ENCODE measurements around the gene TNFRSF9.

The TNFRSF9 gene

DNA sequence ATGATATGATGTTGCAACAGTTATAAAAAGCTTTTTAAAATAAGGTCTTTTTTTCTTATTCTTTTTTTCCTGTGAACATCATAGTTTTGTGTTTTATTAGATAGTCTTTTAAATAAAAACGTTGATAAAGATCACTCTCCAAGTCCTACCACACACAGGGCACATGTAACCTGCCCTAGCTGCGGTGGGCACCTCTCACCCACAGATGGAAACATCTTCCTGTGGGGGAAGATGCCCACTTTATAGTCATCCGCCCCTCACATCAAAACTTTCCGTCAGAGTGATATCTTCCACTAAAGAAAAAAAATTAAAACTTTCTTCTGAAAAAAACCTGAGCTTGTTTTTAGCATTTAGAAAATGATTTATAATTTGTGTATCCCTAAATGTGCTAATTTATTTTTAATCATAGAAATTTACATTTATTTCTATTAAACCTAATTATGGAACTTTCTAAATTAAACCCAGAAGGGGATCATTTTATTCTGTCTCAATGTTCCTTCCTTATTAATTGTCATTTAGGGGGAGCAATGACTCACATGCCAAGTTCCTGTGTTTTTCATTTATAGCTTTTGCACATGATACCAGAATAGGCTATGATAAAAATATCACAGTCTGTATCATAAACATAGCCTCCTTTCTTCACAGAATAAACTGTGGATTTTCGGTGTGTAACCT lies 24.7 kb downstream of the TNFRSF9 start:
- DNase-seq, result no peak

DNA sequence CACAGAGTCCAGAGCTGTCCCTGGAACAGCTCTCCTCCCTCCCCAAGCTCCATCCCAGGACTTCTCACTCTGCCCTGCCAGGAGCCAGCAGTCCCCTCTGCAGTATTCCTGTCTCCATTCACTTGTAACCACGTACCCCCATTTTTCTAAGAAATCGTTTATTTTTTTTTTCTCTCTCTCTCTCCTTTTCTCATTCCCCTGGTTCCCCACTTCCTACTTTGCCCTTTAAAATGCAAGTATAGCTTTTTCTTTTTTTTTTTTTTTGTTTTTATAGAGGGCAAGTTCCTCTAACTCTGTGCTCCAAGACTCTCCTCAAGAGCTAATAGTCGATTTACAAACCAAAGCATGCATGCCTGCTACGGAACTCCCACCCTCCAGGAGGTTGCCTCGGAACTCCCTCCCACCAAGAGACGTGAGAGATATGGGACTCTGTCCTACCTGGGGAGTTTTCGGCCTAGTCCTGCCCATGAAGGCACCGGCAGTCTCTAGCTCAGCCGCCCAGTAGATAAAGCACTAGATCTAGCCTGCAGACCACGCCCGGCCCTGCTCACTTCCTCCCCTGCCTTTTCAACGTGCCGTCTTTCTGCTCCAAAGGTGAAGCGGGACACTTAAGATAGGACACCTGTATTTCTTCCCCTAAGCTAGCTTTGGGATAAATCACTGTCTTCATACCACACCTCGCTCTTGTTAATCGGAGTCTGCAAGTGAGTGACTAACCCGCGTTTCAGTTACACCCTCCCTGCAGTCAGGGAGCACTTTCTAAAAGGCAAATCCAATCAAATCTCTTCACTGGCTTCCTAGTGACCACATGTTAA lies 27.7 kb downstream of the TNFRSF9 start:
- DNase-seq, result no peak

DNA sequence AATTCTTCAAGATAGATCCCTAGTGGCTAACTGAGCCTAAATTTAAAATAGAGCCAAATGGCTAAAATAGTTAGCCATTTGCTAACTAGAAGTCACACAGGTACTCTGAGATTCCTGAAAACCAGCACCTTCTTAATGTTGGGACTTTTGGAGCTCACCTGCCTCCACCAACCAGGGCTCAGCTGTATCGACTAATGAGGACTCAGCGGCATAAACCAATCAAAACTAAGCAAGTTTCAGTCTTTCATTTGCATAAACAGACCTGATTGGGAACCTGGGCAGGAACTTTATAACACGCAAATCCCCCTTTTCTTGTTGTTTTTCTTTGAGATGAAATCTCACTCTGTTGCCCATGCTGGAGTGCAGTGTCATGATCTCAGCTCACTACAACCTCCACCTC lies 28.5 kb downstream of the TNFRSF9 start:
- no peak for DNase-seq

DNA sequence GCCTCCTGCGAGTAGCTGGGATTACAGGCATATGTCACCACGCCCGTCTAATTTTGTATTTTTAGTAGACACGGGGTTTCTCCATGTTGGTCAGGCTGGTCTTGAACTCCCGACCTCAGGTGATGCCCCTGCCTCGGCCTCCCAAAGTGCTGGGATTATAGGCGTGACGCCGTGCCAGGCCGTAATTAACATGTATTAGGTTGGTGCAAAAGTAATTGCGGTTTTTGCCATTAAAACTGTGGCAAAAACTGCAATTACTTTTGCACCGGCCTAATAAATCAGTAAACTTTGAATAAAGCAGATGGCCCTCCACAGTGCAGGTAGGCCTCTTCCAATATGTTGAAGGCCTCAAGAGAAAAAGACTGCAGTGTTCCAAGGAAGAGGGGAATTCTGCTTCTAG lies 35.4 kb downstream of the TNFRSF9 start:
- DNase-seq, result no peak

DNA sequence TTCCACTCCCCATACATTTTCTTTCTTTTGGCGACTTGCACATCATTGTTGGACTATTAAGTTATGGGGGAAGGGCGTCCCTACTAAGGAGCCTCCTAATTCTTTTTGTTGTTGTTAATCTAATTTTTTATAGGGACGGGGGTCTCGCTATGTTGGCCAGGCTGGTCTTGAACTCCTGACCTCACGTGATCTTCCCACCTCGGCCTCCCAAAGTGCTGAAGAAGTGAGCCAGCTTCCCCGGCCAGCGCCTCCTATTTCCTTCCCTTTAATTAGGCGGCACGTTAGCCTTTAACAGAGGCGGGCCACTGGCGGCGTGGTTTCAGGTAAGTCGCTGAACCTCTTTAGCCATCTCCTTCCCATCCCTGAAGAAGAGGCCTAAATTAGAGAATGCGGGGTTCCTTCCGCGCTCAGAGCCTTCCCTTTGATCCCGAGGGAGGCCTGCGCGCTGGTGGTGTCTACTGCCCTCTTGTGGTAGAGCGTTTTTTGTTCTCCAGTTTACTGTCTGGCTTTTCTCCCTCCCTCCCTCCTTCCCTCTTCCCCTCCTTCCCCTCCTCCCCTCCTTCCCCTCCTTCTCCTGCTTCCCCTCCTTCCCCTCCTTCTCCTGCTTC lies 38.1 kb downstream of the TNFRSF9 start:
- DNase-seq, result peak; percentile 61

DNA sequence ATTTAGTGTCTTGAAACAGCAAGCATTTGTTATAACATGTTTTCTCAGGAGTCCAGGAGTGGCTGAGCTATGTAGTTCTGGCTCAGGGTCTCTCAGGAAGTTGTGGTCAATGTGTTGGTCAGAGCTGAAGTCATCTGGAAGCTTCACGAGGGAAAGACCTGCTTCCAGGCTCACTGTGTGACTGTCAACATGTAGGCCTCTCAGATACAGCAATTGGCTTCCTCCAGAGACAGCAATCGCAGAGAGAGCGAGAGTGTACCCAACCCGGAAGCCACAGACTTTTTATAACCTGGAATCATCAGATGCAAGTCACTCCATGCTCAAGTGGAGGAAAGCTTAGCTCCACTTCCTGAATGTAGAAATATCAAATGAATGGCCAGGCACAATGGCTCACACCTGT lies 40.9 kb downstream of the TNFRSF9 start:
- DNase-seq, result no peak

DNA sequence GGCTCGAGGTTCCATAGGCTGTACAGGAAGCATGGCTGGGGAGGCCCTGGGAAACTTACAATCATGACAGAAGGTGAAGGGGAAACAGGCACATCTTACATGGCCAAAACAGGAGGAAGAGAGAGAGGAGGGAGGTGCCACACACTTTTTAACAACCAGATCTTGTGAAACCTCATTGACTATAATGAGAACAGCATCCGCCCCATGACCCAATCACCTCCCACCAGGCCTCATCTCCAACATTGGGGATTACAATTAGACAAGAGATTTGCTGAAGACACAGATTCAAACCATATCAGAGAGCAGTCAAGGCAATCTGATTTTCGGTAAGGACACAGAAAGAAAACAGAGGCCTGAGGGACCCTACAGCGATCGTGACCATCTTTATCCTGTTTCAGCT lies 41.7 kb downstream of the TNFRSF9 start:
- DNase-seq, result no peak

DNA sequence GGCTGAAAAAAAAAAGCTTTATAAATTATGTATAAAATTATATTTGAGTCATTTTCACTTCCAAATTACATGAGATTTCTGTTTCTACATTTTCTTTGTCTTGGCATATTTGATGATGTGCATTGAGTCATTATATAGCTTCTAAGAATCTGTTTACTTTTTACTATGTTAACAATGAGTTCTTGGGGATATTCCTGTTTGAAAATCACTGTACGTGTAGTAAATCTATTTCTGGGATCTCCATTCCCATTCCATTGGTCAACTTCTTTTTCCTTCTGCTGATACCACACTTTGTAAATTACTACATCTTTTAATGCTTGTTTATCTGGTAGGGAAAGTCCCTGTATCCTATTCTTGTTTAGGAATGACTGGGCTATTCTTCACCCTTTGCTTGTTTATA lies 43.6 kb downstream of the TNFRSF9 start:
- no peak for DNase-seq

DNA sequence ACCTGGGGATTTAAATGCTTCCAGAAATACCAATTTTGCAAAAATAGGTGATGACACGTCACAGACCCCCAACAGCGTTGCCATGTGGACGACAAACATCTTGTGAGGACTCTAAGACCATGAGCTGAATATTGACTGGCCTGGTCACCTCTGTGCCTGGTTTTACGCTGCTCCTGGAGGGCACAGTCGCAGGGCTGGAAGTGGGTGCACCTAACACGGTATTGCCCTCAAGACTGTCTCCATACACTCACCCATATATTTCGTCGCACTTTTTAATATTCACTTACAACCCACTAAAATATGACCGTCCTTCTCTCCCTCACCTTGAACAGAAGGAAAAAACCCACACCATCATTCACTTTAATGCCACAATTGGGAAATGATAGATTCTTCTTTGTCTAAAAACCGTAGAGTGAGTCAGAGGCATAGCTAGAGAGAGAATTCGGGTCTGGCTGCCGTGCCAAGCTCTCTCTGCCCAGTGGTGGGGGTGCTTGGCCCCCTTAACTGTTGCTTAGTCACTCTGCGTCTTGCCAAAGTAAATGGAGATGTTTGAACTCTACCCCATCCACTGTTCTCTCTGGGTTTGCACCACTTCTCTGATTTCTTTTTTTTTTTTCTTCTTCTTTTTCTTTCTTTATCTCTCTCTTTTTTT lies 47.0 kb downstream of the TNFRSF9 start:
- DNase-seq, result no peak

DNA sequence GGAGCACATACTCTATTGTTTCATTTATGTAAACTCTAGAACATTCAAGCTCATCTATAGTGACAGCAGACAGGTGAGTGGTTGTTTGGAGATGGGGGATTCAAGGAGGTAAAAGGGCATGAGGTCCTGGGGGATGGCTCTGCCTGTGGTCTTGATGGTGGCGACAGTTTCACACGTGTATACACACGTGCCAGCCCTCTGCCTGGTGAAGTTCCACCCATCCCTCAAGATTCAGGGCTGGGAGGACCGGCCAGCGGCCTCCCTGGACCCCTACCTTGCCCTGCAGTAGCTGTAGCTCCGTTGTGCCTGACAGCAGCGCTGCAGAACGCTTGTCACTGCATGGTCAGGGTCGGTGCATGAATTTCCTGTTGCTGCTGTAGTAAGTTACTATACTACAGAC lies 48.8 kb downstream of the TNFRSF9 start:
- no peak for DNase-seq

DNA sequence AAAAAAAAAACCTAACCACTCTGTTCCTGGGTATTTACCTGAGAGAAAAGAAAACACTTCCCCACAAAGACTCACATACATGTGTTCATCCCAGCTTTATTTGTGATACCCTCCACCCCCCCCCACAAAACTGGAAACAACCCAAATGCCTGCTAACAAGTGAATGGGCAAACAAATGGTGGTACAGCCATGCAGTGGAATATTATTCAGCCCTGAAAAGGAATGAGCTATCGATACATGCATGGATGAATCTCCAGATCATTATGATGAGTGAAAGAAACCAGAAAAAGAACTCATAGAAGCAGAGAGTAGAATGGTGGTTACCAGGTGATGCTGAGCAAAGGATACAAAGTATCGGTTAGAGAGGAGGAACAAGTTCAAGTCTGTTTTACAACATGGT lies 49.8 kb downstream of the TNFRSF9 start:
- DNase-seq, result no peak

DNA sequence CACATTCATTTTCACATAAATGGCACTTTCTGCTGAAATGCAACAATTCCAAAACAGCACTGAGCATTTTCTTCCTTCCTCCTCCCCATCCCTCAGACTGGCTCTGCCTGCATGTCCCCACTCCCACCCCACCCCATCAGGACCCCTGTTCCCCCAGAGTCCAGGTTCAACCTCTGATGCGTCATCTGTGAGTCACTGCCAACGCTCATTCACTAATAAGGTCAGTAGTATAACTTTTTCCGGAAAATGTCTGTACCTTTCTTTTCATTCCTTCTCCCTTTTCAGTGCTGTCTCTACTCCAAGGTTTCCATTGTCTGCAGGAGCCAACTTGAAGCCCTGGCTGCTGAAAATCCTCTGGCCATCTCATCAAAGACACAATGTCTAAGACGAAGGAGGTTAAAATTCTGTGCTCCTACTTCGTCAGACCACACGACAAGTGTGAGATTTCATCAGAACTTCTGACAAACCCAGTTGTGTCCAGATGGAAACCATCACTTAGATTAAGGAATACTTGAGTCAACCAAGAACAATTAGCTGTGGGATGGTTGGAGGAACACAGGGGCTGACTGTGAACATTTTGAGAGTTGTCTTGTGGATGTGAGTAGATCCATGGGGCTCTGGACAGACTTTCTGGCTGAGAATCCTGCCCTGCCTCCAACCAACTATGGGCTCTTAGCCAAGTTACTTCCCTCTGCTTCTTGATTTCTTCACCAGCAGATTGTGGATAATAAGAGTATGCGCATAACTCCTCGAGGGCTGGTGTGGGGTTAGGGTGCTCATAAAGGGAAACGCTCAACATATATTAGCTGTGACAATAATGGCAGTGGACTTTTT lies 52.2 kb downstream of the TNFRSF9 start:
- DNase-seq, result no peak

DNA sequence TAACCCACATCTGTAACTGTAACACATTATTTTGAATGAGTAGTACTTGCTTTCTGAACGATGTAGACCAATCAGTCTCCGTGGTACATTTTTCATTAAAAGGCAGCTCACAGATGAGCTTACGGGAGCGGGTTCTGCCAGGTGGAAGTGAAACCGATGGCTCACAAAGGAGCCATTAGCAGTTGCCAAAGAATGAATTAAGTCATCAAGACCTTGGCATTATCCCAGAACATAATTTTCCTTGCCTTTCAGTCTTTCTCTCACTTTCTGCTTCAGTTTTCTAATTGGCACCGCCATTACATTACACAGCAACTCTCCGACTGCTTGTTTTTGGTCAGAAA lies 54.3 kb downstream of the TNFRSF9 start:
- no peak for DNase-seq

DNA sequence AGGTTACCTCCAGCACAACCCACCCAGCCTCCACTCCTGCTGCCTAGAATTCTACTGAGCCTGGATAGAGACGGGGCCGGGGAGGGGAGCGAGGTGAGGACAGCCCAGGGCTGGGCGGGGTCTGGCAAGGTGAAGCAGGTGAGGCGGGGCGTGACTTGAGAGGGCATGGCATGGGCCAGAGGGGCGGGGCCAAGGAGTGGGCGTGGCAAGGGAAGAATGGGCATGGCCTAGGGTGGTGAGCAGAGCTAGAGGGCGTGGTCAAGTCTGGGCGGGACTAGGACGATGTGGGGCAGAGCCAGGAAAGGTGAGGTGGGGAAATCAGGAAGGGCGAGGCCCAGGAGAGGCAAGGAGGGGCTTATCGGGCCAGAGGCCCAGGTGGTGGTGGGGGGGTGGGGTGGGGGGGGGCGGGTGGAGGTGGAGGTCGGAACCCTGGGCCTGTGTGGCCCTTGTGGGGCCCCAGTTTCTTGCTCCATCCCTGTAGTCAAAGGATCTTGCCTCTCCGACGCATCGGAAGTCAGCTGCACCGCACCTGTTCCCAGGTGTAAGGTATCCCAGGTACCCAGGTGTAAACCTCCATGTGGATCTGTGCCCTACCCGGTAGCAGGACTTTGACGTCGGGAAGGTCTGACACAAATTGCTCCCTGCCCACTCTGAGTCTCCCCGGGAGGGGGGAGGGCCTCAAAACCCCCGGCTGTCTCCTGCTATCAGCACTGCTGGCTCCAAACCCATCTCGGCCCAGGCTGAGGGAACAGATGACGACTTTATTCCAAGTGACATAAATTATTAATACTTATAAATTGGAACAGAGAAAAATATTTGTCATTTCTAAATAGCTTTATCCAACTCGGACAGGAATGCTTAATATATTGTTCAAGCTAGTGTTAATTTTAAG lies 54.9 kb downstream of the TNFRSF9 start:
- DNase-seq, result no peak

DNA sequence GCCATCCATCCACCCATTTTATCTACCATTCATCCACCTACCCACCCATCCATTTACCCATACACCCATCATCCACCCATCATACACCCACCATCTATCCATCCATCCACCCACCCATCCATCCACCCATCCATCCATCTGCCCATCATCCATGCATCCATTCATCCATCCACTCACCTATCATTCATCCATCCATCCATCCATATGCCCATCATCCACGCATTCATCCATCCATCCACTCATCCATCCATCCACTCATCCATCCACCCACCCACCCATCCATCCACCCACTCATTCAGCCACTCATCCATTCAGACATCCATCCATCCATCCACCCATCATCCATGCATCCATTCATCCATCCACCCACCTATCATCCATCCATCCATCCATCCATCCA lies 55.9 kb downstream of the TNFRSF9 start:
- DNase-seq, result no peak

DNA sequence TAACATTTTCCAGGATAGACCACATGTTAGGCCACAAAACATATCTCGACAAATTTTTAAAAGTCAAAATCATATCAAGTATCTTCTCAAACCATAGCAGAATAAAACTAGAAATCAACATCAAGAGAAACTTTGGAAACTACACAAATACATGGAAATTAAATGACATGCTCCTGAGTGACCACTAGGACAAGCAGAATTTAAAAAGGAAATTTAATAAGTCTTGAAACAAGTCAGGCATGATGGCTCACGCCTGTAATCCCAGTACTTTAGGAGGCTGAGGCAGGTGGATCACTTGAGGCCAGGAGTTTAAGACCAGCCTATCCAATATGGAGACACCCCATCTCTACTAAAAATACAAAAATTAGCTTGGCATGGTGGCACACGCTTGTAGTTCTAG lies 61.4 kb downstream of the TNFRSF9 start:
- DNase-seq, result no peak

DNA sequence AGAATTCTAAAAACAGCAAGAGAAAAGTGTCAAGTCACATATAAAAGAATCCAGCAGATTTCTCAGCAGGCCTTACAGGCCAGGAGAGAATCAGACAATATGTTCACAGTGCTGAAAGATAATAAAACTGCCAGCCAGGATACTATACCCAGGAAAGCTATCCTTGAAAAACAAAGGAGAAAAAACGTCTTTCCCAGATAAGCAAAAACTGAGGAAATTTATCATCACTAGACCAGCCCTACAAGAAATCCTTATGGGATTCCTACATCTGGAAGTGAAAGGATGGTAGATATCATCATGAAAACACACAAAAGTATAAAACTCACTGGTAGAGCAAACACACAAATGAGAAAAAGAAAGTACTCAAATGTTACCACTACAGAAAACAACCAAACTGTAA lies 62.6 kb downstream of the TNFRSF9 start:
- DNase-seq, result no peak

DNA sequence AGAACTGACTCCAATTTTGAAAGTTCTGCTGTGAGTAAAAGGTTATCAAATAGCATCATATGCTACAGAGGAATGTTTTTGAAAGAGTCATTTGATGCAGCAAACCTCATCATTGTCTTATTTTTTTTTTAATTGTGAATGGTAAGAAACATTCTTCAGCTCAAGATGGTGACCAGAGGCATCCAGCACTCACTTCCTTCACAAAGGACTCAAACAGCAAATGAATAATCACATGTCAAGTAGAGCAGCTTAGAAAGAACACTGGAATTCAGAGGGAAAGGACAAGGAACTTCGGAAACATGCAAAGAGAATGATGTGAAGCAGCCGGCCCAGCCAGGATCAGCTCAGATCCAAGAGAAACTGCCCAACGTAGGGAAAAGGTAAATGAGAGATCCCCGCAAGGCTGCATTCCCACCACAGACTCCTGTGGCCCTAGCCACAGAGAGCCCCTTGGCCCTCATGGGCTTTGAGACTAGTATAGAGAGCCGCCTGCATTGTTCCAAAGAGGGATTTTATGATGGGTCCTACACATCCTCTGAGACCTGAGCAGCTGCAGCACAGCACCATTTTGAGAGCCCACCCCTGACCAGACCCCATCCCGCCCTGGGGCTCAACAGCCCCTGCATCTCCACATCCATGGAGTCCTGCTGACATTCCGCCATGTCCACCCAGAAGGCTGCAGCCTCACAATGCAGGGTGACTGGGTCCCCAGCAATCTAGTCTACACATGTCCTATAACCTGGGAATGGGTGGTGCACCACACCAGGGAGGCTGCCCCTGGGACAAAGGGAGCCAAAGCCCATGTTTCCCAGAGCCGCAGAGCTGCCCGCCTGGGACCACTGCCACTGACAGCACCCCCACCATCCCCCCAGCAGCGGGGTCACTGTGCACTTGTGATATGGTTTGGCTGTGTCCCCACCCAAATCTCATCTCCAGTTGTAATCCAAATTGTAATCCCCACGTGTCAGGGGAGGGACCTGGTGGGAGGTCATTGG lies 66.5 kb downstream of the TNFRSF9 start:
- no peak for DNase-seq

DNA sequence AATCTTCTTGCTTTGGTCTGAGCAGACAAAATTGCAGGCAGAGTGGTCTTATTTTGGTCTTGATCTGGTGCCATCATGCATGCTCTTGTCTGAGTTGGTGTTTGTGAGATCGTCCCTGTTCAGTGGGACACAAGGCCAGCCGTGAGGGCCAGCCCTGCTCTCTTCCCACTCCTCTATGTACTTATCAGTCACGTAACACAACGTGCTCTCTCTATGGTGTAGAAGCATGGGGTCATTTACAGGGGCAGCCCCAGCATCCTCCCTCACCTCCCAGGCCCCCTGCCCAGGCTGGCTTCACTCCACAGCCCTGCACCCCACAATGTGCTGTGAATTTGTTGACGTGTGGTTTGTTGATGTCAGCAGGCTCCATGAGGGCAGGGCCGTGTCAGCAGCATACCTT lies 69.5 kb downstream of the TNFRSF9 start:
- no peak for DNase-seq

DNA sequence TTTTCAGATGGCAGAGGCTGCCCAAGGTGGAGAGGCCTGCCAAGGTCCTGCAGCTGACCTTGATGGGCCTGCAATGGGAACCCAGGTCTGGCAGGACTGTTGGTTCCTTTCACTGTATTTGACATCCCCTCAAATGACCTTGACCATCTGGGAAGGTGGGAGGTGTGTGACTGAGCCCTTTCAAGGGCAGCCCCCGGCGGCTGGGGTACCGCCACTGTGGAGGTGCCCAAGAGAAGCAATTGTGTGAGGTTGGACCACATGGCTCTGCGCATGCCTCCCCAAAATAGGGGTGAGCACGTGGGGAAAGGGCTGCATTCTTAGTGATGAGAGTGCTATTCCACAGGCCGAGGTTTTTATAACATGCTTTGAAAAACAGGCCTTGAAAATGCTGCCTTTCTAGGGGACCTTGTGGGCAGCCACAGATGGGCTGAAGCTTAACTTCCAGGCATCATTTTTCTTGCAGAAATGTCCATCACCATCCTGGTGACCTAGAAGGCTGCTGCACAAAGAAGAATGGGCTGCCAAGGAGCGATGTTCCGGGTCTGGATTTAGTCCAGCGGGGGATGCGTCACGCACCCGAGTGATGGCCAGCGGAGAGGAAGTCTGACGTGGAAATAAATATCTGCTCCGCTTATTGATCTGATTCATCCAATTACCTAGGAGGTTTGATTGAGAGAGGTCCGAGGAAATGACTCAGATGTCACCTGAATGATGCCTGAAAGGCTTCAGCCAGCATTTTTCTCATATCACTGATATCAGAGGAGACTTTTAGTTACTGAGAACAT lies 71.3 kb downstream of the TNFRSF9 start:
- DNase-seq, result no peak
